Measurements from ENCODE around the gene ARL5A.

GRCh38 chr2:151753540-151753939, 74.7 kb downstream of the ARL5A start:
- TF ChIP-seq CTCF (IDR thresholded peaks at IDR 0.05) (no peak), POLR2A (IDR thresholded peaks at IDR 0.05) (no peak)

All from lower leg skin (tissue), 3 donors.